Loucy (cell line): ENCODE data around the gene CSGALNACT2.

Experiments
- CTCF ChIP-seq: fragments of 200-600 bp; sonication (generic); conservative IDR thresholded peaks from 2 replicates; pipeline ENCODE4 v1.5.1; 2014; ENCODE audit warnings: mild to moderate bottlenecking, antibody characterized with exemption, low read length
- EZH2phosphoT487 ChIP-seq: fragments of 200-600 bp; IDR thresholded peaks from 2 replicates; pipeline ENCODE4 v1.6.1; 2018; ENCODE audit warnings: antibody characterized with exemption, mild to moderate bottlenecking, moderate library complexity, borderline replicate concordance

GRCh38 chr10:43100366-43100765, 37.9 kb upstream of the CSGALNACT2 start:
- TF ChIP-seq CTCF (no peak), EZH2phosphoT487 (no peak)
